Measurements from ENCODE around the gene MDFIC.

The MDFIC gene

DNA sequence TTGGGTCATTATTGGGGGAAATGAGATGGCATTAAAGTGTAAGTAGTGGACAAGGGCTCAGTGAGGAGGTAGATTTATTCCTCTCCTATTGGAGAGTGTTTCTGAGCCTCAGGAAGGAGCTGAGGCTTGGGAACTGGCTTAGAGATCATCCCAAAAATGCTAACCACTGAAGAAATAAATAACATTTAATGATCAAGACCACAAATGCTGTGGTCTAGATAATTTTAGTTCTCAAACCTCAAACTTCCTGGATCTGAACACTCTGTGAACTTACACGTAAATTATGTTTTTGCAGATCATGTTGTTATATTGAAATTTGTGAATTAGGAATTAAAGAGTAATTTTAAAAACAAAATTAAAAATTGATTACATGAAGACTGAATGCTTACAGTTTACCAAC lies 27.3 kb downstream of the MDFIC start:
- in situ Hi-C loops (cut with MboI; ENCODE audit: low sequenced_read_pairs) = no loop called here

DNA sequence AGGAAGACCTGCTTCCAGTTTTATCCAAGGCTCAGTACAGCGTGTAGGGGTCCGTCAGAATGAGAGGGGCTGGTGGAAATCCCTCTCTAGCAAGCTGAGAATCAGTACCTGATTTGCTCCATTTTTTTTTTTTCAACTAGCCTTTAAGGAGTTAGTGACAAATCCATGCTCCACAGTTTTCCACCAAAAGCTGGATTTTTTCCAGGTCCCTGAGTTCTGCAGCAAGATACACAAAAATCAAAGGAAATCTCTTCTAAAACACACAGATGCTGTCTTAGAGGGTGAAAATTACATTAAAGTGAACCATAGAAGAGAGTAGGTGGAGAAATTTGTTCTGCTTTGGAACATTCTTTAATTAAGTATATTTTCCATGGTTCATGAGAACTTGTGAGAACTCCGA lies 30.4 kb downstream of the MDFIC start:
- in situ Hi-C loops (cut with MboI; ENCODE audit: low sequenced_read_pairs) = no loop called here

DNA sequence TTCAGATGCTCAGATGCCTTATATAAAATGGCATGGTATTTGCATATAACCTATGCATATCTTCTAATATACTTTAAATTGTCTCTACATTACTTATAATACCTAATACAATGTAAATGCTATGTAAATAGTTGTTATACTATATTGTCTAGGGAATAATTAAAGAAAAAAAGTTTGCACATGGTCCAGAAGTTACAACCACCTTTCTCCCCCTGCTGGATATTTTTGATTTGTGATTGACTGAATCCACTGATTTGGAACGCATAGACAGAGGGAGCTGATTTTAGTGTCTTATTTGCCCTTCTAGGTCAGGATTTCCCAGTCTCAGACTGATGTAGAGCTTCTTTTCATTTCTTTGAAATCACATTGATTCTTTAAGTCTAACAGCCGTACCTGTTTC lies 31.8 kb downstream of the MDFIC start:
- in situ Hi-C loops (cut with MboI; ENCODE audit: low sequenced_read_pairs) = no loop called here

DNA sequence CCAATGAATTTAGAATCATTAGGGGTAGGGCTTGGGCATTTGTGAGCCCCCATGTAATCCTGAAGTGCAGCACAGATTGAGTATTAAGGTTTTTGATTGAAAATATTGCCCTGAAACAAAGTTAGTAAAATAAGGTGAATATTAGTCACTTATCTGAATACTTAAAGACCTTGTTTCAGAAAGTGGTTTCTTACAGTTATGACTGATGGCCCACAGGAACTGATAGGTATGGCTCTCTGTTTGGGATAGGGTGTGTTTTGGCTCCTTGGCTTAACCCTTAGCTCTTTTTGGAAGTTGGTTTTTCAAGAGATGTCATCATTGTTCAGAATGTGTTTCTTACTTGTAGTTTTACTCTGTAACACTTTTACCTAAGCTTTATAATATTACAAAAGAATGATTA lies 34.8 kb downstream of the MDFIC start:
- in situ Hi-C loops (cut with MboI; ENCODE audit: low sequenced_read_pairs) = no loop called here

DNA sequence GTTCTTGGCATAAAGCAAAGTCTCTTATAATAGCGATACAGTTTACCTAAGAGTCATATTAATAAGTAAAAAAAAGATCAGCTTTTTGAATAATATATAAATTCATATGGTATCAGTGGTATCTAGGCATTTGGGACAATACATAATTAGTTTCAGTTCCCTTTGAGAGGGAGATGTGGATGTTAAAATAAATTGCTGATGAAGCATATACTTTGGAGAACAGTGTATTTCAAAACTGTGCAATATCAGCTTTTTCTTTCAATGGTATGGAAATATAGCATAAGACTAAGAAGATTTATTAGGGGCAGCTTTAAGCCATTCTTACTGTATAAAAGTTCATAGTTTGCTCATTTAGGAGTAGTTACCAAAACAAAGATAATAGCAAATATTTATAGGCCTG lies 35.5 kb downstream of the MDFIC start:
- in situ Hi-C loops (cut with MboI; ENCODE audit: low sequenced_read_pairs) = no loop called here

DNA sequence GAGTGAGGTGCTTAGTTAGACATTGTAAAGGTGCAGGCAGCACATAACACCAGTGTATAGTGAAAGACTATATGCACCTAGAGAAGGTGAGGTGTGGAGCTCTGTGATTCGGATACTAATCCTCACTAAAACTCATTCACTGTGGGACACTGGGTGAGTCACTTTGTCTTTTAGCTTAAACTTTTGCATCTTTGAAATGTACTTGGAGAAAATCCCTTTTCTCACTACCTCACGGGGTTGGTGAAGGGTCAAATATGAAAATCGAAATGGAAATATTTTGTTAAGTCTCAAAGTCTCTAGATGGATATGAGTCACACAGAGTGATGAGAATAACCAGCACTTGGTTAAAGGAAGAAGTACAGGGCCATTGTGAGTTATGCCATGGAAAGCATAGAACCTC lies 38.0 kb downstream of the MDFIC start:
- in situ Hi-C loops (cut with MboI; ENCODE audit: low sequenced_read_pairs) = no loop called here

DNA sequence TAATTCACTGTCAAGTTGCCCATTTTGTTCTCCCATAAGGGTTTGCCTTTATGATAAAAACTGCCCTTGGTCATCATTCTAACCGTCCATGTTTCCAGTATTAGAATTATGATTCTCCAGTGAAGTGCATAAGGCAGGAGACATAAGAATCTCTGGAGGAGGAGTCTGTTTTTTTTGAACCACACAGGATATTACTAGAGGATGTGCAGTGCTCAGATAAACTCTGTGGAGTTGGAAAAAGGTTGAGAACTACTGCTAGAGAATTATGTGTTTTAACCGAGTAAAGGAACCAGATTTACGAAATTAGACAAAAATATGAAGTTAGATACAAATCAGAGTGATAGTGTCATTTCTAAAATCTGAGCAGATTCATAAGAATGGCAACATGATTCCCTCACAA lies 40.5 kb downstream of the MDFIC start:
- in situ Hi-C loops (cut with MboI; ENCODE audit: low sequenced_read_pairs) = no loop called here

DNA sequence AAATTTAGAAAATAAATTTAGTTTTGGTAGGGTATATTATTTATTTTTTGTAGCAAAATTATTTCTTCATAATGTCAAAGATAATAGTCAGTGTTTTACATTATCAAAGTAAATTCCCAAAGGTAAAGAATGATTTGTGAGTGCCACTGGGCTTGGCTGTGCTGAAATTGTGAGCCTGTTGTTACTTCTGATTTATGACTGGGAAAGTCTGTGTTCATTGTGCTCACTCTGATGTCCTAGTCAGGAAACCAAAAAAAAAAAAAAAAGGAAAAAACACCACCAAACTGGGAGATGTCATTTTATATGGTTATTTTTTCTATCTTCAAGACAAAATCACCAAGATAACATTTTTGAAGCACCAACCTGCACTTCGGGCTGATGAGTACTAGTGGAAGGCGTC lies 44.3 kb downstream of the MDFIC start:
- in situ Hi-C loops (cut with MboI; ENCODE audit: low sequenced_read_pairs) = no loop called here

DNA sequence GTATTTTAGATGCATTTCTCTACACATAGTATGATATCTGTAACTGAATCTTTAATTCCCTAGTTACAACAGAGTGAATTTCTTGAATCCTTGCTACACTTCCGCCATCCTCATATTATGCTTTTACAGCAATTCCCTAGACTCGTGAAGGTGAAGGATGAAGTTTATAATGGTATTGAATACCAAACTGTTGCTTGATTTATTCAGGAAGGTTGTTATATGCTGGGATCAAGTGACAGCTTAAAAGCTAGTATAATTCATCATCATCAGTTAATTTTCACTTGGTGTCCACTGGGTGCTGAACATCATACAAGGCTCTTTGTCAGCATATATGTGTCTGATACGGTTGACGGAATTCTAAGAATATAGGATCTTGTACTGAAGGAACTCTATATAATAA lies 47.2 kb downstream of the MDFIC start:
- in situ Hi-C loops (cut with MboI; ENCODE audit: low sequenced_read_pairs) = no loop called here

DNA sequence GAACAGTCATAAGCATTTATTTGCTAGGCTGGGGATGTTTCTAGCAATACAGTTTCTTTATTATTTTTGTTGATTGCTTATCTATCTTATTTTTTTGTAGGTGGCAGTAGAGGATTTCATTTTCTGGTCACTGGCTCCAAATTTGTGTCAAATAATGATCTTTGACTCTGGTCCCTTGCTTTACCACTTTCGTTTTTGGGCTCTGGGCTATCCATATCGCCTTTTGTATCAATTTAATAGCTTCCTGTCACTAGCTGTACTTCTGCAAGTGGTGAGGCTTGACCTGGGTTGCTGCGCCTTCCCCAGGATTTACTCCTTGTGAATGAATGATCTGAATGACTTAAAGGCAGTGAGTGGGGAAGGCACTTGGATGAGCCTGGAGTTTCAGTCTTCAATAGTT lies 48.4 kb downstream of the MDFIC start:
- in situ Hi-C loops (cut with MboI; ENCODE audit: low sequenced_read_pairs) = no loop called here

DNA sequence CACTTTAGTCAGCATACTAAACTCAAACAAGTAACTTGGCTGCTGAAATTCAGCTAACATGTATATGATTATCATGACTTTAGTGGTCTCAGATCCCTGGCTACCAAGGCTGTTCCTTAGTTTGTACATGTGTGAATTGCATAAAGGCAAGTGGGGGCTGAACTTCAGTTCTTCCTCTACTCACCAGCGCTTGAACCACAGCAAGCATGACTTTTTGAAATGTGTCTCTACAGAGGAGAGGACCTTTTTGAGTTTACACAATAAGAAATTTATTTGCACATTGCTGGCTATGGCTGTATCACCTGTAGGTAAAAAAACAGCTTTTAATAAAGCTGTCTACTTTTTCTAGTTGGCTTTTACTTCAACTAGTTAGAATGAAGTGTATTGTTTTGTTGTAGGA lies 48.8 kb downstream of the MDFIC start:
- in situ Hi-C loops (cut with MboI; ENCODE audit: low sequenced_read_pairs) = no loop called here

DNA sequence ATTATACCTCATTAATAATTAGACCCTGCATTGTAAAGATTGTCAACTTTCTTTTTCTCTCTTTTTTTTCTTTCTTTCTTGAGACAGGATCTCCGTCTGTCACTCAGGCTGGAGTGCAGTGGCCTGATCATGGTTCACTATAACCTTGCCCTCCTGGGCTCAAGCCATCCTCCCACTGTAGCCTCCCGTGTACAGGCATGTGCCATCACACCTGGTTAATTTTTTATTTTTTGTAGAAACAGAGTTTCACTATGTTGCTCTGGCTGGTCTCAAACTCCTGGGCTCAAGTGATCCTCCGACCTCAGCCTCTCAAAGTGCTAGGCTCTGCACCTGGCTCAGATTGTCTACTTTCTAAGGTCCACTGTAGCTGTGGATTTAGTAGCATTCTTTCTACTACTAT lies 50.7 kb downstream of the MDFIC start:
- in situ Hi-C loops (cut with MboI; ENCODE audit: low sequenced_read_pairs) = no loop called here

DNA sequence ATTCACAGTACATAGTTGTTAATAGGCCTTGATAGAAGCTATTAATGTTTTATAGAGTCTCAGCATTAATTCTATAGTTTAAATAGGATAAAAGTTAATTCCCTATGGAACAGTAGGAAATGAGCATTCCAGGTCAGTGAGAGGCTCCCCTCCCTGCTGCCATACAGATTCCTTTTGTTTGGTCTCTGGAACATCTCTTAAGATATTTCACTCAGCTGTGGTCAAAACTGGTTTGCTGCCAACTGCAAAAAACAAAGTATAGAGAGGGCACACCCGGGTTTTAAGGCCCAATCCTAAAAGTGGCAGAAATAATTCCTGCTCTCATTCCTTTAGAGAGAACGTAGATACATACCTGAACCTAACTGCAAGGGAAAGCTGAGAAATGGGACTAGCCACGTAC lies 51.3 kb downstream of the MDFIC start:
- in situ Hi-C loops (cut with MboI; ENCODE audit: low sequenced_read_pairs) = no loop called here

DNA sequence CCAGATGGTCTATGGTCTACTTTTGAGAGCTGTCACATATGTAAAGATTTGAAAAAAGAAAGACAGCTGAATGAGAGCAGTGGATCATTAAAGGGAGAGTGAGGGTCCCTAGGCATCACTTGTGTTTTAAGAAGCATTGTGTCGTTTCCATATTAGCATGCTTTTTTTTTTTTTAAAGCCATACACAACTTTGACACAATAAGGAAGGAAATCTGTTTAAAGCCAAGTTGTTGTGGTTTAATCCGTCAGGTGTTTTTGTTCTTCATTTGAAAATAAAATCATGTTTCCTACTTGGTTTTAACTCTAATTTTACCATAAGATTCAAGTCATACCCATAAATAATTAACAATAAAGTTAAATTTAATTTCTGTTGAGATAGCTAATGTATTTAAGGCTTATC lies 53.5 kb downstream of the MDFIC start:
- in situ Hi-C loops (cut with MboI; ENCODE audit: low sequenced_read_pairs) = no loop called here

DNA sequence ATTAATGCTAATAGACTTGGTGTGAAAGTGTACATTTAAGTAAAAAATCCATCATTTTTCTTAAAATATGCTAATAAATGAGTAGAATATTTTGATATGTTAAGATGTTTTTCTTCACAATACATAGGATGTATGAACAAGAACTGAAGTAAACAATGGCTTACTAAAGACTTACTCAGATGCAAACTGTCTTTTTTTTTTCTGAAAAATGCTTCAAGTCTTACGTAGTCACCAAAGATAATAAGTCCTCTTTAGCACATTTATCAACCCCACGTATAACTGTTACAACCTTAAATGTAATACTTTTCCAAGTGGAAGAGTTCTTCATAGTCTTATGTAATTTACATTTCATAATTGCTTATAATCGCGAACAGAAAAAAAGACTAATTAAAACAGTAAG lies 54.8 kb downstream of the MDFIC start:
- in situ Hi-C loops (cut with MboI; ENCODE audit: low sequenced_read_pairs) = no loop called here

DNA sequence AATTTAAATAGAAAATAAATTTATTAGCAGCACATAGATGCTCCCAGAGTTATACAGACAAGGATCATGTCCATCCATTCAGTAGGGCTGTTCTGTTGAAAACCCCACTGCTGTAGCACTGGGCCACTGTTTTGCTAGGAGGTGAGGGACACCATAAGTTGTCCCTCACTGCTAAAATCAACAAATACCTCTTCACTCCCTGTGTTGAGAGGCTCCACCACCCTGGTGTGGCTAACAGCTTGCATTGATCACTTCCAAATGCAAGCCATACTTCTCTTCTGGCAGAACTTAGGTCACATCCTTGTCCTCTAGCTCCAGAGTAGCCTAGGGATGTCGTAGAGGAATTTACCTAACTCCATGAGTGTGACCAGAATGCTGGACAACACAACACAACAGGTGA lies 55.4 kb downstream of the MDFIC start:
- in situ Hi-C loops (cut with MboI; ENCODE audit: low sequenced_read_pairs) = no loop called here

DNA sequence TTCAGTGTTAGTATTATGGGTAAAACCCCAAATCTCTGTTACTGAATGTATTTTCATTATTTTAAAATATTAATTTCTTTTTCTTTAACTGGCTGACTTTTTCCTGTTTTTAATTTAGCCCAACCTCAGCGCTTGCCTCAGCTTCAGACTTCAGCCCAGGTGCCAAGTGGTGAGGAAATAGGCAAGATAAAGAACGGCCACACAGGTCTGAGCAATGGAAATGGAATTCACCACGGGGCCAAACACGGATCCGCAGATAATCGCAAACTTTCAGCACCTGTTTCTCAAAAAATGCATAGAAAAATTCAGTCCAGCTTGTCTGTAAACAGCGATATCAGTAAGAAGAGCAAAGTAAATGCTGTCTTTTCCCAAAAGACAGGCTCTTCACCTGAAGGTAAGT lies 57.5 kb downstream of the MDFIC start:
- in situ Hi-C loops (cut with MboI; ENCODE audit: low sequenced_read_pairs) = no loop called here

DNA sequence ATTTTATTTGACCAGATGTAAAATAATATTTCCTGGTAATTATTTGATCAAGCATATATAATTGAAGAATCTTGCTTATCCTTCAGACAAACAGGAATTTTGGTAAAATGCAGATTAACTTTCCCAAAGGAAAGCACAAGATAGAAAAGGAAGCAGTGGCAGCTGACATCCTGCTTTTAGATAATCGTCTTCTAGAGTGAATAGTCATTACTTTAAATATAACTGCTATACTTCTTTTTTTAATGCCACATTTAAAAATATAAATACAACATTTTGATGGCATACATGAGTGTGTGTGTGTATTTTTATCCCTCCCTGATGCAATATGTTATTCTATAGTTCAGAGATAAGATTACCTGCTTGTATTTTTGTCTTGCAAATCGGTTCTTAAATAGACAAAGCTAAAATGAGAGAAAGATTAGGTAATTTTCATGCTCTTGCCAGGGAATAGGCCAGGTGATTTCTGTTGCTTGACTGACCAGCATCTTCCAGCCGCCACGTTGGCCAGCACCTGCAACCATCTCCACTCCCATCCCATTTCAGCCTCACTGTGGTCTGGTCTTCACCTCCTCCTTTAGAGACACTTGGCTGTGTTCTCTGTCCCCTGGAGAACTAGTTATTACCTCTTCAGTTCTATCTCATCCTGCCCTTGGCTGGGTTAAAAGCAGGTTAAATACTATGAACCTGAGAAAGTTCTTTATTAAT lies 58.1 kb downstream of the MDFIC start:
- in situ Hi-C loops (cut with MboI; ENCODE audit: low sequenced_read_pairs) = no loop called here

DNA sequence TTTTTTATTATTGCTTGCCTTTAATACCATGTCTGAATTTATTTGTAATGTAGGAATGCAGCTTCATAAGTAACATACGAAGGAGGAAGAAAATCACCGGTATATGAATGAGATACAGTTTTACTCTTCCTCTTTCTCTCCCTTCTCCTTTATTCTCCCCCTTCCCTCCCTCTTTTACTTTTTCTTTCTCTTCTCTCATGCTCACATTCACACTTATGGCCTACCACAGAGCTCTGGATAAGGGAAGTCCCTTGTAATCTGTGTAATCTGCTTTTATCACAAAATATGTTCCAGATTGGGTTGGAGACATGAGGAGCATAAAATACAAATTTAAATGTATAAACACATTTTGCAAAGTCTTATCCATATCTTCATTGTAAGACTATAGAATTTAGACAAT lies 59.4 kb downstream of the MDFIC start:
- in situ Hi-C loops (cut with MboI; ENCODE audit: low sequenced_read_pairs) = no loop called here

DNA sequence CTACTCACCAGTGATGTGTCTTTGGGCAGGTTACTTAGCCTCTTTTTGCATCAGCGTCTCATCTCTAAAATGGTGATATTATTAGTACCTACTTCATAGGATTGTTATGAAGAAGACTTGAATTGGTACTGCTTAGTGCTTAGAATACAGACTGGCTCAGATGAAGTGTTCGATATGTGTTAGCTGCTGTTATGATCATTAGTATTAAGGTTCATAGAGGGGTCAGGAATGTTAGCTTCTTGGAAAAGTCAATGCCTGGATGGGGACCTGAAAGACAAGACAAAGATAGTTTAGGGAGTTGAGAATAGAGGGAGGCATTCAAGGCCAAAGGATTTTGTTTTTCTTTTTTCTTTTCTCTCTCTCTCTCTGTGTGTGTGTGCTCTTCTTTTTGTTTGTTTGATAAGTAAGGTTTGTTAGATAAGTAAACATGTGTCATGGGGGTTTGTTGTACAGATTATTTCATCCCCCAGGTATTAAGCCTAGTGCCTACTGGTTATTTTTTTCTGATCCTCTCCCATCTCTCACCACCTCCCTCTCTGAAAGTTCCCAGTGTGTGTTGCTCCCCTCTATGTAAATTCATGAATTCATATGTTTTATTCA lies 63.3 kb downstream of the MDFIC start:
- in situ Hi-C loops (cut with MboI; ENCODE audit: low sequenced_read_pairs) = no loop called here

DNA sequence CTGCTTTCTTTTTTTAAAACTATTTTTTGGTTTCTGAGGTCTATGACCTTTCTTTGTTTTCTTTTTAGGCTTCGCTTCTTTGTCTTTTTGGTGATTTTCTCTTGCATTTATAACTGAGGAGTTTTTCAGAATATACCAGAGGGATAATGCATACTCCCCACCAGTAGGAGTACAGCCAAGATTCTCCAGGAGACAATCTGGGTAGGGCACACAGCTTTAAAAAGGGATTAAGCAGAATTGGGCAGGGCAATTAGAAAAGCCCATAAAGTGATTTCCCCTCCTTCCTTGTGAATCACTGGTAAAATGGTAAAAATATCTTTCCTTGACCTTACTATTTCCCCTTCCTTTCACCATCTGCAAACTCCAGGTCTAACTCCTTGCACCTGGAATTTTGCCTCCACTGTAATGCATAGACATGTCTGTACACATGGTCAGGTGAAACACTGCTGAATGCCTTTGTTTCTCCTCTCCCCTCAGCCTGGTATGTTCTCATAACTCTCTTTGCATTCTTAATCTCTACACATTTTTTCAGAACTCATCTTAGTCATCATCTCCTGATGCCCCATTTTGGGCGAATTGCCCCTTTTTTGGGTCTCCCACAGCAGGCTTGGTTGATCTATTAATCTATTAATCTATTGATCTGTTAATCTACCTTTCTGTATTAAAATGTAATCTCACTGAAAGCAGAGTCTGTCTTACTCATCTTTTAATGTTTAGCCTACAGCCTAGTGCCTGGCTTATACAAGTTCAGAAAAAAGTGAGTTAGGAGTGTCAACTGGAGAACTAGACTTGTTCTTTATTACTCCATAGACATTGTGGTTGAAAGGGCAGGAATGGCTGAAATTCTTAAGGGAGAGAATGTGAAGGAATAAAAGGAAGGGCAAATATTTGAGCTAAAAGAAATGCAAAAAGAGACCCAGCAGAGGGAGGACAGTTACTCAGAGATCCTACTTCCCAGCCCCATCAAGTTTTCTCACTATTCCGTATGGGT lies 64.6 kb downstream of the MDFIC start:
- in situ Hi-C loops (cut with MboI; ENCODE audit: low sequenced_read_pairs) = no loop called here

DNA sequence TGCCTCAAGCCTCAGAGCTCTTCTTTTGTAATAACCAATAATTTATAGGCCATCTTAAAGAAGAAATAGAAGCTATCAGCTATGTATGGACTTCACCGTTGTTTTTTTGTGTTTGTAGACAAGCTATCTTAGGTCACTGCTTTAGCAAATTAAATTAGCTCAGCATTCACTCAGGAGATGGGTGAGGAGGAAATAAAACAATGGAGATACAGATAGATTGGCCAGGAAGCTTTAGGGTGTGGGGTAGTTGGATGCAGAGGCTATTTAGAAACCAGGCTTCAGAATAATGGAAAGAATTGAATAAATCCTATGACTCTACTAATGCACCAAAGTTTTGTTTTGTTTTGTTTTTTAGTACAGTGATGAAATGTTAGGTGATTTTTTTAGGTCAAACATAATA lies 66.1 kb downstream of the MDFIC start:
- in situ Hi-C loops (cut with MboI; ENCODE audit: low sequenced_read_pairs) = no loop called here

All from HL-60/S4 (cell line).